Measurements from ENCODE around the gene S100A13. TPM values are rescaled to one million over a fixed set of nuclear protein-coding genes. Genes with fewer than 3 reads are reported as not detected.

Gene S100A13
- total RNA-seq, 1 donor from 2014 or later = 172 TPM

- no peak overlapping the region for H3K4me3 Mint-ChIP-seq (ENCODE audit: unreplicated experiment)
- Histone ChIP-seq H3K4me1 (ENCODE audit: insufficient read depth, low read length) (peaks cover 7% of the 10 kb centered on the region), H2AFZ (ENCODE audit: low read depth, low read length) (no peak overlapping the region), H3K9ac (ENCODE audit: low read length) (no peak overlapping the region), H3K36me3 (ENCODE audit: insufficient read depth, low read length) (no peaks in the 10 kb centered on the region), H3K27ac (ENCODE audit: low read depth, low read length) (no peak overlapping the region), H3K9me3 (ENCODE audit: insufficient read depth, low read depth, low read length) (no peaks in the 10 kb centered on the region), H3K27me3 (ENCODE audit: insufficient read depth, low read length) (no peaks in the 10 kb centered on the region), H3K4me3 (ENCODE audit: insufficient read depth, low read depth, low read length) (no peak overlapping the region), H3K4me2 (ENCODE audit: low read length) (no peak overlapping the region), H4K20me1 (ENCODE audit: insufficient read depth, low read length) (no peaks in the 10 kb centered on the region), H3K79me2 (ENCODE audit: insufficient read depth, low read length) (no peaks in the 10 kb centered on the region)
- no peak for TF ChIP-seq EZH2 (IDR thresholded peaks at IDR 0.05; ENCODE audit: insufficient read depth, low read length)
- no peak for TF ChIP-seq CTCF (IDR thresholded peaks at IDR 0.05; ENCODE audit: insufficient read depth, low read depth, low read length)
- H3K4me1 Mint-ChIP-seq (ENCODE audit: low read depth, unreplicated experiment) = no peaks in the 10 kb centered on the region
- H3K9me3 Mint-ChIP-seq (ENCODE audit: unreplicated experiment) = no peaks in the 10 kb centered on the region
- DNase-seq (ENCODE audit: low read depth) (no peak), FAIRE-seq (no peak)
- no peak overlapping the region for H3K27ac Mint-ChIP-seq (ENCODE audit: unreplicated experiment)
- H3K27me3 Mint-ChIP-seq (ENCODE audit: low read depth, unreplicated experiment) = no peaks in the 10 kb centered on the region
- no peaks in the 10 kb centered on the region for H3K36me3 Mint-ChIP-seq (ENCODE audit: low read depth, unreplicated experiment)
Observed at GRCh38 chr1:153587314-153587713, 40.0 kb downstream of the S100A13 start.

DNA sequence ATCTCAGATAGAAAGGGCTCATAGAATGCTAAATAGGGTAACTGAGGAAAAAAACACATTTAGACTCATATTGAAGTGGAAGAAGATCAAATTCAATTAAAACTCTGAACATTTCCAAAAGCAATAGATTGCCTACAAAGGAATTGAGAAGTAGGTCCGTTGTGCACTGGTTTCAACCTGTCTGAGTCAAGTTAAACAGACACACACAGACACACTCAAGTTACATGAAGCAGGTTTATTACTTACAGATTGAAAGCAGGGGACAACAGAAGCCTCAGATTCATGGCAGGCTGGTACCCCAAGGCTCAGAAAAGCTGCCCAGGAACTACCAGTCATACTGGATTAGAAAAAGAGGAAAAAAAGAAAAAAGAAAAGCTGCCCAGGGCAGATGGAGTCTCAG, 41.0 kb downstream of the S100A13 start:
- TF ChIP-seq CTCF (IDR thresholded peaks at IDR 0.05; ENCODE audit: insufficient read depth, low read depth, low read length) (no peak), EZH2 (IDR thresholded peaks at IDR 0.05; ENCODE audit: insufficient read depth, low read length) (no peak)
- no peak overlapping the region for H3K4me3 Mint-ChIP-seq (ENCODE audit: unreplicated experiment)
- Histone ChIP-seq H3K9me3 (ENCODE audit: insufficient read depth, low read depth, low read length) (no peaks in the 10 kb centered on the region), H3K27me3 (ENCODE audit: insufficient read depth, low read length) (no peaks in the 10 kb centered on the region), H3K4me1 (ENCODE audit: insufficient read depth, low read length) (peaks cover 7% of the 10 kb centered on the region), H3K9ac (ENCODE audit: low read length) (no peak overlapping the region), H3K4me3 (ENCODE audit: insufficient read depth, low read depth, low read length) (no peak overlapping the region), H2AFZ (ENCODE audit: low read depth, low read length) (no peak overlapping the region), H3K79me2 (ENCODE audit: insufficient read depth, low read length) (no peaks in the 10 kb centered on the region), H3K4me2 (ENCODE audit: low read length) (no peak overlapping the region), H3K36me3 (ENCODE audit: insufficient read depth, low read length) (no peaks in the 10 kb centered on the region), H4K20me1 (ENCODE audit: insufficient read depth, low read length) (no peaks in the 10 kb centered on the region), H3K27ac (ENCODE audit: low read depth, low read length) (no peak overlapping the region)
- FAIRE-seq (no peak), DNase-seq (ENCODE audit: low read depth) (no peak)
- no peaks in the 10 kb centered on the region for H3K36me3 Mint-ChIP-seq (ENCODE audit: low read depth, unreplicated experiment)
- H3K27me3 Mint-ChIP-seq (ENCODE audit: low read depth, unreplicated experiment) = no peaks in the 10 kb centered on the region
- no peak overlapping the region for H3K27ac Mint-ChIP-seq (ENCODE audit: unreplicated experiment)
- no peaks in the 10 kb centered on the region for H3K9me3 Mint-ChIP-seq (ENCODE audit: unreplicated experiment)
- no peaks in the 10 kb centered on the region for H3K4me1 Mint-ChIP-seq (ENCODE audit: low read depth, unreplicated experiment)

GRCh38 chr1:153585006-153585405, 42.3 kb downstream of the S100A13 start:
- no peaks in the 10 kb centered on the region for H3K9me3 ChIP-seq (ENCODE audit: insufficient read depth, low read depth, low read length)
- no peak overlapping the region for H3K4me3 ChIP-seq (ENCODE audit: insufficient read depth, low read depth, low read length)
- no peak overlapping the region for H3K27ac ChIP-seq (ENCODE audit: low read depth, low read length)
- DNase-seq (ENCODE audit: low read depth) (no peak), FAIRE-seq (no peak)
- no peaks in the 10 kb centered on the region for H3K4me1 Mint-ChIP-seq (ENCODE audit: low read depth, unreplicated experiment)
- H3K9ac ChIP-seq (ENCODE audit: low read length) = no peak overlapping the region
- H3K4me3 Mint-ChIP-seq (ENCODE audit: unreplicated experiment) = no peak overlapping the region
- H4K20me1 ChIP-seq (ENCODE audit: insufficient read depth, low read length) = no peaks in the 10 kb centered on the region
- H3K27ac Mint-ChIP-seq (ENCODE audit: unreplicated experiment) = no peak overlapping the region
- no peaks in the 10 kb centered on the region for H3K79me2 ChIP-seq (ENCODE audit: insufficient read depth, low read length)
- H3K27me3 ChIP-seq (ENCODE audit: insufficient read depth, low read length) = no peaks in the 10 kb centered on the region
- H3K27me3 Mint-ChIP-seq (ENCODE audit: low read depth, unreplicated experiment) = no peaks in the 10 kb centered on the region
- no peak overlapping the region for H3K4me2 ChIP-seq (ENCODE audit: low read length)
- no peak for TF ChIP-seq CTCF (IDR thresholded peaks at IDR 0.05; ENCODE audit: insufficient read depth, low read depth, low read length)
- TF ChIP-seq EZH2 (IDR thresholded peaks at IDR 0.05; ENCODE audit: insufficient read depth, low read length) = no peak
- no peaks in the 10 kb centered on the region for H3K36me3 Mint-ChIP-seq (ENCODE audit: low read depth, unreplicated experiment)
- no peak overlapping the region for H2AFZ ChIP-seq (ENCODE audit: low read depth, low read length)
- no peaks in the 10 kb centered on the region for H3K36me3 ChIP-seq (ENCODE audit: insufficient read depth, low read length)
- H3K4me1 ChIP-seq (ENCODE audit: insufficient read depth, low read length) = peaks cover 7% of the 10 kb centered on the region
- H3K9me3 Mint-ChIP-seq (ENCODE audit: unreplicated experiment) = no peaks in the 10 kb centered on the region

Measured in astrocyte (in vitro differentiated cells and primary cell).